Hippocampal formation (tissue), 2 donors: ENCODE data around the gene ASS1.

Experiments
- DNase-seq, 2 donors: peaks; one replicate each; lab custom pipeline; 2025; lab: John Stamatoyannopoulos, UW

The ASS1 gene

GRCh38 chr9:130473009-130473408 lies 28.2 kb downstream of the ASS1 start:
- no peak for DNase-seq

- DNase-seq, result no peak
Observed at GRCh38 chr9:130473566-130473965, 28.8 kb downstream of the ASS1 start.

- DNase-seq, result no peak
Observed at GRCh38 chr9:130474106-130474505, 29.3 kb downstream of the ASS1 start.

GRCh38 chr9:130476151-130476730 lies 31.5 kb downstream of the ASS1 start:
- no peak for DNase-seq

- no peak for DNase-seq
Observed at GRCh38 chr9:130477564-130477963, 32.8 kb downstream of the ASS1 start.

GRCh38 chr9:130478152-130478551 lies 33.4 kb downstream of the ASS1 start:
- no peak for DNase-seq

- DNase-seq, result no peak
Observed at GRCh38 chr9:130478736-130479575, 34.2 kb downstream of the ASS1 start.

- DNase-seq, result no peak
Observed at GRCh38 chr9:130479587-130479986, 34.8 kb downstream of the ASS1 start.

- no peak for DNase-seq
Observed at GRCh38 chr9:130480673-130481072, 35.9 kb downstream of the ASS1 start.

GRCh38 chr9:130482463-130482862 lies 37.7 kb downstream of the ASS1 start:
- no peak for DNase-seq

- DNase-seq, result no peak
Observed at GRCh38 chr9:130483371-130483971, 38.7 kb downstream of the ASS1 start.

- DNase-seq, result no peak
Observed at GRCh38 chr9:130484362-130485072, 39.8 kb downstream of the ASS1 start.

GRCh38 chr9:130486103-130486502 lies 41.3 kb downstream of the ASS1 start:
- DNase-seq, result no peak

- no peak for DNase-seq
Observed at GRCh38 chr9:130487500-130487899, 42.7 kb downstream of the ASS1 start.

GRCh38 chr9:130488621-130489330 lies 44.0 kb downstream of the ASS1 start:
- DNase-seq, result no peak

- DNase-seq, result no peak
Observed at GRCh38 chr9:130490981-130491380, 46.2 kb downstream of the ASS1 start.

- no peak for DNase-seq
Observed at GRCh38 chr9:130491830-130492482, 47.2 kb downstream of the ASS1 start.

- DNase-seq, result no peak
Observed at GRCh38 chr9:130493021-130493420, 48.3 kb downstream of the ASS1 start.

GRCh38 chr9:130493476-130493875 lies 48.7 kb downstream of the ASS1 start:
- DNase-seq, result no peak

GRCh38 chr9:130495067-130495466 lies 50.3 kb downstream of the ASS1 start:
- no peak for DNase-seq

- DNase-seq, result no peak
Observed at GRCh38 chr9:130497139-130497538, 52.4 kb downstream of the ASS1 start.
